Uterus (tissue), 2 donors: ENCODE measurements around the gene ZNF275.

Experiments
- CTCF ChIP-seq, 4 experiments: fragments of 200-600 bp in 2 of 4; fragments of 450-650 bp in 2 of 4; sonication (generic) in 2 of 4; IDR thresholded peaks; one replicate each; pipeline ENCODE4 v1.5.1; 2016 to 2019; ENCODE audit warnings: antibody characterized with exemption in 4 of 4, mild to moderate bottlenecking in 2 of 4, moderate library complexity in 1 of 4
- POLR2A ChIP-seq, 2 donors: fragments of 450-650 bp; IDR thresholded peaks; one replicate each; pipeline ENCODE4 v1.6.1; 2016; ENCODE audit warnings: antibody characterized with exemption in 2 of 2, mild to moderate bottlenecking in 1 of 2, moderate library complexity in 1 of 2

- TF ChIP-seq POLR2A (IDR thresholded peaks at IDR 0.05) = no peak
- no peak for TF ChIP-seq CTCF (IDR thresholded peaks at IDR 0.05)
These were observed 67.3 kb downstream of the ZNF275 start, which contains the start of gene PNMA6E for GRCh38 chrX:153401133-153401764.
